ENCODE data around the gene MIB2. TPM values are rescaled to one million over a fixed set of nuclear protein-coding genes. Genes with fewer than 3 reads are reported as not detected.

The MIB2 gene
- total RNA-seq, 6 experiments from 2014 or later: 20.7 to 38.5 (median 33.9) TPM

DNA sequence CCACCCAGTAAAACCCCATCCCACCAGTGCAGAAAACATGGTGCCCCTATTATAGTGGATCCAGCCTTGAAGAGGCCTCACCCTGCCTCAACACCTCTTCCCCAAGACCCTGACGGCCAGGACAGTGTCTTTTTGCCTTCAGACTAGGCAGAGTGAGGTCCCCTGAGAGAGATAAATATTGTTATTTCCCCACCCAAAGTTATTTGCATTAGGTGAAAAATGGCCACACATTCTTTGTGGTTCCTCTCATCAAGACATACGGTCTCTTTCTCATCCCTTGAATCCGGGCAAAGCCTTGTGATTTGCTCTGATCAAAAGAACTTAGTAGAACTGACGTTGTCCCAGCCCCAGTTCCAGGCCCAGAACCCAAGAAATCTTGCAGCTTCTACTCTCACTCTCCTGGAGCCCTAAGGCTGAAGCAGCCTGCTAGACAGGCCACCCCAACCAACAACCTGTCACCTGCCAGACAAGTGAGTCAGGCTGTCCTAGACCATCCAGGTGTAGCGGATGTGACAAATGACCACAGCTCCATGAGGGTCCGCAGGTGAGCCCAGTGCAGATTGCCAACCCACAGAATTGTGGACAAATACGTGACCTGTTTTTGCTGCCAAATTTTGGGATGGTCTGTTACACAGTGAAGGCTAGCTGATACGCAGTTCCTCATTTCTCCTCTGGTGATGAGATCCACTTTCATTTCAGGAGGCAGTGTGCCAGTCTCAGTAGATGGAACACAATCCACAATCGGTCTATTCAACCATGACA lies 32.5 kb upstream of the MIB2 start:
- TF ChIP-seq, protein P1, sequence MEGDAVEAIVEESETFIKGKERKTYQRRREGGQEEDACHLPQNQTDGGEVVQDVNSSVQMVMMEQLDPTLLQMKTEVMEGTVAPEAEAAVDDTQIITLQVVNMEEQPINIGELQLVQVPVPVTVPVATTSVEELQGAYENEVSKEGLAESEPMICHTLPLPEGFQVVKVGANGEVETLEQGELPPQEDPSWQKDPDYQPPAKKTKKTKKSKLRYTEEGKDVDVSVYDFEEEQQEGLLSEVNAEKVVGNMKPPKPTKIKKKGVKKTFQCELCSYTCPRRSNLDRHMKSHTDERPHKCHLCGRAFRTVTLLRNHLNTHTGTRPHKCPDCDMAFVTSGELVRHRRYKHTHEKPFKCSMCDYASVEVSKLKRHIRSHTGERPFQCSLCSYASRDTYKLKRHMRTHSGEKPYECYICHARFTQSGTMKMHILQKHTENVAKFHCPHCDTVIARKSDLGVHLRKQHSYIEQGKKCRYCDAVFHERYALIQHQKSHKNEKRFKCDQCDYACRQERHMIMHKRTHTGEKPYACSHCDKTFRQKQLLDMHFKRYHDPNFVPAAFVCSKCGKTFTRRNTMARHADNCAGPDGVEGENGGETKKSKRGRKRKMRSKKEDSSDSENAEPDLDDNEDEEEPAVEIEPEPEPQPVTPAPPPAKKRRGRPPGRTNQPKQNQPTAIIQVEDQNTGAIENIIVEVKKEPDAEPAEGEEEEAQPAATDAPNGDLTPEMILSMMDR (IDR thresholded peaks at IDR 0.05): no peak
- no peak for TF ChIP-seq POLR2A (IDR thresholded peaks at IDR 0.05)
- WGBS (ENCODE audit: insufficient coverage, low coverage, low lambda C conversion rate, missing lambda C conversion rate): 66% methylated on average over 9 of the region's 9 CpGs
- H3K4me3 ChIP-seq: no peak overlapping the region
- no peaks in the 10 kb centered on the region for H3K36me3 ChIP-seq
- H3K27ac ChIP-seq: no peak overlapping the region
- DNase-seq: no peak
- intact Hi-C loops (cut with DNase I): no loop called here
- H3K4me1 ChIP-seq: no peaks in the 10 kb centered on the region
- H3K27me3 ChIP-seq: no peaks in the 10 kb centered on the region
- H3K9me3 ChIP-seq: no peaks in the 10 kb centered on the region
- ATAC-seq: no peak

DNA sequence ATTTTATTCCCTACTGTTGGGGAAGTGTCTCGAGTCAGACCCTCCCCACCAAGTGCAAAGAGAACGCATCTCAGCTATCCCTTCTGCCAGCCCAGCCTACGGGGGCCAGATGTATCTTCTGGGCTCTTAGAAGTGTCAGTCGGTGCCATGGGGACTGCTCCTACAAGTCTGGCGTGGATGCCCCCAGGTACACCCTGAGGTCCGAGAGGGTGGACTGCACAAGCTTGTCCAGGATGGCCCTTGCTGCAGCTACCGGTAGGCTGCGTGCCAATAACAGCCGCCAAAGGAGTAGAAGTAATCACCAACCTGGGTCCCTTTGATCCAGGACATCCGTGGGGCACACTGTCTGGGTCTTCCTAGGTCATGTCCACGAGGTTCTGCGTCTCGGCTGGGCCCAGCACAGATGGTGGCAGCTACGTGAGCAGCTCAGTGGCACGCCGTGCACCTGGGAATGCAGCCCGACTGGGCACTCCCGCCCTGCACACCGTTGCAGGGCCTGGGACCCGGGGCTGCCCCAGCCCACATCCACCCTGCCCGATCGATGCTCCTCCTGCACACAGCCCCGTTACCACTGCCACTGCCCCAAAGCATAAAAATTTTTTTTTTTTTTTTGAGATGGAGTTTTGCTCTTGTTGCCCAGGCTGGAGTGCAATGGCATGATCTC lies 31.8 kb upstream of the MIB2 start:
- TF ChIP-seq, protein P1 (IDR thresholded peaks at IDR 0.05): no peak
- TF ChIP-seq POLR2A (IDR thresholded peaks at IDR 0.05): no peak
- WGBS (ENCODE audit: insufficient coverage, low coverage, low lambda C conversion rate, missing lambda C conversion rate): 78% methylated on average over 3 of the region's 23 CpGs
- H3K36me3 ChIP-seq: no peaks in the 10 kb centered on the region
- no peaks in the 10 kb centered on the region for H3K27me3 ChIP-seq
- H3K9me3 ChIP-seq: no peaks in the 10 kb centered on the region
- no peaks in the 10 kb centered on the region for H3K4me1 ChIP-seq
- no peak overlapping the region for H3K27ac ChIP-seq
- no peak overlapping the region for H3K4me3 ChIP-seq
- no peak for DNase-seq
- peak in 1 of 4 donors; percentile 17 for ATAC-seq
- intact Hi-C loops (cut with DNase I): no loop called here

DNA sequence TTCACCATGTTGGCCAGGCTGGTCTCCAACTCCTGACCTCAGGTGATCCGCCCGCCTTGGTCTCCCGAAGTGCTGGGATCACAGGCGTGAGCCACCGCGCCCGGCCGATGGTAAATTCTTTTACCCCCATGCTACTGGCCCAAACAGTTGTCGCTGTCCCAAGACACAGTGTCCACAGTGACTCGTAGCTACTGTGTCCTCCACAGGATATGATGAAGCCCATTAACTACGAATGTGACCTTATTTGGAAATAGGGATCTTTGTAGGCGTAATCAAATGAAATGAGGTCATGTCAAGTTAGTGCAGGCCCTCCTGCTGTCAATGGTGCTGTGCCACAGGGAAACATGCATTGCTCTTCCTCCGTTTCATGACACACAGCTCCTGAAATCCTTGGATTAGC lies 23.8 kb upstream of the MIB2 start:
- no peak overlapping the region for H3K27ac ChIP-seq
- TF ChIP-seq, protein P1 (IDR thresholded peaks at IDR 0.05): no peak
- no peak for TF ChIP-seq POLR2A (IDR thresholded peaks at IDR 0.05)
- intact Hi-C loops (cut with DNase I): no loop called here
- ATAC-seq: no peak
- 83% methylated on average over 4 of the region's 13 CpGs for WGBS (ENCODE audit: insufficient coverage, low coverage, low lambda C conversion rate, missing lambda C conversion rate)
- H3K4me3 ChIP-seq: no peak overlapping the region
- no peak for DNase-seq
- H3K4me1 ChIP-seq: no peaks in the 10 kb centered on the region
- no peaks in the 10 kb centered on the region for H3K27me3 ChIP-seq
- H3K36me3 ChIP-seq: no peaks in the 10 kb centered on the region
- no peaks in the 10 kb centered on the region for H3K9me3 ChIP-seq

DNA sequence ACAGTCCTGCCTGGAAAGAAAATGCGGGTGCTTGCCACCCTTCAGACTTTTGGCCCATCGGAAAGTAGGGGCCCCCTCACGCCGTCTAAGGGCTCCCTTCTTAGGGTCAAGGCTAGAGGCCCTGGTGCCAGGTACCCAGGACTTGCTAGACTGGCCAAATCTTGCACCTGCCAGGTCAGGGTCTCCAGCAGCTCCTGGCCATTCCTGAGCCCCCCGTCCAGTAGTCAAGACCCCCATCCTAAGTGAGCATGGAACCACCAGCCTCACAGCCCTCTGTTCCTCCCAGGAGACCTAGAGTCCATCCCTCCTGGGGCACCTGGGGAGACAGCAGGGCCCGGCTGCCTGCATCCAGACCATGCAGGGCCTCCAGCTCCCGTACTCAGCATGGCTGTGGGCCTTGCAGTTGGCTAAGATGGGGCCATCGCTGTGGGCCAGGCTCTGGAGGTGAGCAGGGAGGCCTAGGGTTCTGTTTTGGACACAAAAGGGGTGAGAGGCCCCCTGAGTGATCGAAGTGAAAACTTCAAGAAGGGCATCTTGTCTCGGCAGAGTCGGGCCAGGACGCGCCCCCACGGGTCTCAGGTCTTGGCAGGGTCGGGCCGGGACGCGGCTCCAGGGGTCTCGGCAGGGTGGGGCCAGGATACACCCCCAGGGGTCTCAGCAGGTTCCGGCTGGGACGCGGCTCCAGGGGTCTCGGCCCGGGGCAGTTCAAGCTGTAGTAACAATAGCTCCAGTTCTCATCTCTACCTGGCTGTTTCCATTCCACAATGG lies 21.3 kb upstream of the MIB2 start:
- TF ChIP-seq, protein P1 (IDR thresholded peaks at IDR 0.05): no peak
- TF ChIP-seq POLR2A (IDR thresholded peaks at IDR 0.05): no peak
- Histone ChIP-seq H3K4me3 (no peak overlapping the region), H3K4me1 (no peaks in the 10 kb centered on the region), H3K36me3 (no peaks in the 10 kb centered on the region), H3K9me3 (no peaks in the 10 kb centered on the region), H3K27me3 (peaks cover 0 to 4% of the 10 kb centered on the region in 2 donors), H3K27ac (no peak overlapping the region)
- ATAC-seq (peak in 2 of 4 donors; percentile 10 to 14), DNase-seq (no peak)
- intact Hi-C loops (cut with DNase I): no loop called here
- WGBS (ENCODE audit: insufficient coverage, low coverage, low lambda C conversion rate, missing lambda C conversion rate): 62% methylated on average over 6 of the region's 24 CpGs

Measured in right lobe of liver (tissue), 6 donors.